PC-3 (cell line): ENCODE results near the gene SLC5A9. TPM values are rescaled to one million over a fixed set of nuclear protein-coding genes. Genes with fewer than 3 reads are reported as not detected.

Experiments used
- ATAC-seq: fragments of 200-7000 bp; cut with Tn5 transposase; 2 replicates; pipeline ENCODE4 v1.9.1; 2020; ENCODE audit warnings: mild to moderate bottlenecking, moderate library complexity
- BruUV-seq: library from RNA; stranded (reverse); fragments of 400-500 nt; replicated peaks from 2 replicates; lab custom pipeline; 2021; lab: Mats Ljungman, UMichigan
- CTCF ChIA-PET: fragments of 300-600 bp; sonication (Branson Sonifier 250); formaldehyde crosslinking; loops from one replicate; lab custom pipeline; 2022; ENCODE audit warnings: antibody characterized with exemption; lab: Charles Lee
- POLR2A ChIA-PET: fragments of 300-600 bp; sonication (Branson Sonifier 250); formaldehyde crosslinking; loops from one replicate; lab custom pipeline; 2022; ENCODE audit warnings: antibody characterized with exemption; ENCODE audit not compliant: unreplicated experiment; lab: Charles Lee
- DNase-seq: peaks from one replicate; pipeline ENCODE4 v3.0.0-alpha.2; 2015
- H2AFZ ChIP-seq: fragments of 300-600 bp; sonication (generic); 2 replicates; pipeline ENCODE4 v1.6.0; 2016; ENCODE audit warnings: antibody characterized with exemption, low read length
- H3F3A ChIP-seq: fragments of 300-600 bp; sonication (generic); one replicate; pipeline ENCODE4 v1.6.0; 2017; ENCODE audit warnings: antibody characterized with exemption, low read length, control low read depth, mild to moderate bottlenecking; ENCODE audit not compliant: unreplicated experiment
- H3K27ac ChIP-seq: fragments of 300-600 bp; sonication (generic); 2 replicates; pipeline ENCODE4 v1.5.1; 2016; ENCODE audit warnings: mild to moderate bottlenecking, low read length
- H3K27me3 ChIP-seq: fragments of 300-600 bp; sonication (generic); 2 replicates; pipeline ENCODE4 v1.6.1; 2016; ENCODE audit warnings: low read length, mixed read lengths
- H3K36me3 ChIP-seq: fragments of 300-600 bp; sonication (generic); 2 replicates; pipeline ENCODE4 v1.6.1; 2016; ENCODE audit warnings: low read depth, mixed run types, low read length, mixed read lengths
- H3K4me1 ChIP-seq: fragments of 300-600 bp; sonication (generic); 2 replicates; pipeline ENCODE4 v1.5.1; 2016; ENCODE audit warnings: low read length; ENCODE audit not compliant: insufficient read depth
- H3K4me2 ChIP-seq: fragments of 300-600 bp; sonication (generic); 2 replicates; pipeline ENCODE4 v1.6.0; 2016; ENCODE audit warnings: low read length
- H3K4me3 ChIP-seq: fragments of 300-600 bp; sonication (generic); 2 replicates; pipeline ENCODE4 v1.5.1; 2016; ENCODE audit warnings: mild to moderate bottlenecking, low read length, mixed read lengths
- H3K79me2 ChIP-seq: fragments of 300-600 bp; sonication (generic); 2 replicates; pipeline ENCODE4 v1.6.1; 2017; ENCODE audit warnings: low read length, mixed read lengths
- H3K9ac ChIP-seq: fragments of 300-600 bp; sonication (generic); 2 replicates; pipeline ENCODE4 v1.6.0; 2016; ENCODE audit warnings: mild to moderate bottlenecking, low read length
- H3K9me2 ChIP-seq: fragments of 300-600 bp; sonication (generic); replicated peaks from 2 replicates; pipeline ENCODE4 v1.6.1; 2016; ENCODE audit warnings: mixed run types, low read length, mixed read lengths
- H3K9me3 ChIP-seq: fragments of 300-600 bp; sonication (generic); 2 replicates; pipeline ENCODE4 v1.6.1; 2016; ENCODE audit warnings: low read length, mixed read lengths
- H4K20me1 ChIP-seq: fragments of 300-600 bp; sonication (generic); 2 replicates; pipeline ENCODE4 v1.6.1; 2016; ENCODE audit warnings: low read length, mixed read lengths
- CTCF ChIP-seq: fragments of 300-600 bp; sonication (generic); conservative IDR thresholded peaks from 2 replicates; pipeline ENCODE4 v1.5.1; 2017; ENCODE audit warnings: antibody characterized with exemption, low read depth, mild to moderate bottlenecking, low read length
- EZH2 ChIP-seq: fragments of 300-600 bp; sonication (generic); IDR thresholded peaks from one replicate; pipeline ENCODE4 v1.6.1; 2017; ENCODE audit warnings: antibody characterized with exemption, mild to moderate bottlenecking, low read length; ENCODE audit not compliant: unreplicated experiment
- EZH2phosphoT487 ChIP-seq: fragments of 300-600 bp; sonication (generic); IDR thresholded peaks from 2 replicates; pipeline ENCODE4 v1.6.1; 2018; ENCODE audit warnings: mild to moderate bottlenecking, antibody characterized with exemption, low read length, borderline replicate concordance
- intact Hi-C: fragments of 100-400 bp; cut with micrococcal nuclease; formaldehyde crosslinking; loops from 2 replicates; pipeline ENCODE4 v1.9.0; 2023
- total RNA-seq: library from RNA; depleted of rRNA; stranded (reverse); fragments of >200 nt; gene quantifications from 2 replicates; pipeline ENCODE4 v1.2.3, GENCODE V29; 2014

Gene SLC5A9
- total RNA-seq, 1 experiment from 2014 or later: not detected

DNA sequence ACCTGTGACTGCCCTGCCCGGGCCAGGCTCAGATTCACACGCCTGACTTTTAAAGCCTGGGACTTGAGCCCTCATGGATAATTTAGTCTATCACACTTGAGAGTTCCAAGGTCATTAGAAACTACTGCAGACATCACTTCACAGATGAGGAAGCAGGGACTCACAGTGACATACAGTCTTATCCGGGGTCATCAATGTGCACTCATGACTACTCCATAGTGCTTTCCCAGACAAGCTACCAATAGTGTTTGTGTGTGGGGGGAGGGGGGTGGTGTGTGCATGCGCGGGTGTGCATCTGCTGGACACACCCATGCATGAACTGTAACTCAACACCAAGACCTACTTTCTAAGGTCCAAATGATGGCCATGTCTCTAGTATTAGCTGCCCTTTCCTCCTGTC is 16.1 kb upstream of the SLC5A9 start:
- Histone ChIP-seq H3K36me3 (no peaks in the 10 kb centered on the region), H3K4me3 (no peak overlapping the region), H3K4me2 (no peak overlapping the region), H3K27me3 (no peaks in the 10 kb centered on the region), H2AFZ (no peak overlapping the region), H3K9me3 (no peaks in the 10 kb centered on the region), H4K20me1 (no peaks in the 10 kb centered on the region), H3K9me2 (no peaks in the 10 kb centered on the region), H3K4me1 (no peaks in the 10 kb centered on the region), H3K27ac (no peak overlapping the region), H3K79me2 (no peaks in the 10 kb centered on the region), H3K9ac (no peak overlapping the region), H3F3A (no peaks in the 10 kb centered on the region)
- no TSS peak for BruUV-seq
- CTCF ChIA-PET: no interaction called here
- no peak for DNase-seq
- TF ChIP-seq EZH2phosphoT487 (no peak), EZH2 (no peak), CTCF (no peak)
- POLR2A ChIA-PET: no interaction called here
- ATAC-seq: no peak
- intact Hi-C loops: no loop called here

DNA sequence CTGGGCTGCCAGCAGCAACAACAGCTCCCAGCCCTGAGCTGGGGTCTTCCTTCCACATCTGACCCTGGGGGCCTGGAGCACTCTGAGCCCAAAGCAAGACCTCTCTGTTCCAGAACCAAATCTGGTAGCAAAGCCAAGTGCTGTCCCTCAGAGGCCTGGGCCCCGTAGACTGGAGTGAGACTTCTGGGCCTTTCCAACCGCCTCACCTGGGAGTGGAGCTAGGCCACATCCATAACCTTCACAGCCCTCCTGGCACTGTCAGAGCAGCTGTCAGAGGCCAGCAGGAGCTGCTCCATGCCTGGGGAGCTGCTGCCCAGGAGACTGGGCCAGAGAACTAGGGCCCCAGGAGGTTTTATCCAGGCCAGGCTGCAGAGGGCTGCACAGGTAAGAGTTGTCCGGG is 15.4 kb upstream of the SLC5A9 start:
- Histone ChIP-seq H3F3A (no peaks in the 10 kb centered on the region), H3K9ac (no peak overlapping the region), H3K27me3 (0 out of 2 replicates have a peak, but pooled peaks cover 1% of the 10 kb centered on the region), H3K9me2 (no peaks in the 10 kb centered on the region), H2AFZ (no peak overlapping the region), H4K20me1 (no peaks in the 10 kb centered on the region), H3K36me3 (no peaks in the 10 kb centered on the region), H3K4me2 (no peak overlapping the region), H3K4me3 (no peak overlapping the region), H3K4me1 (no peaks in the 10 kb centered on the region), H3K79me2 (no peaks in the 10 kb centered on the region), H3K27ac (no peak overlapping the region), H3K9me3 (no peaks in the 10 kb centered on the region)
- BruUV-seq: no TSS peak
- intact Hi-C loops: no loop called here
- ATAC-seq: no peak
- DNase-seq: no peak
- CTCF ChIA-PET: no interaction called here
- TF ChIP-seq EZH2phosphoT487 (no peak), EZH2 (no peak), CTCF (no peak)
- POLR2A ChIA-PET: no interaction called here

DNA sequence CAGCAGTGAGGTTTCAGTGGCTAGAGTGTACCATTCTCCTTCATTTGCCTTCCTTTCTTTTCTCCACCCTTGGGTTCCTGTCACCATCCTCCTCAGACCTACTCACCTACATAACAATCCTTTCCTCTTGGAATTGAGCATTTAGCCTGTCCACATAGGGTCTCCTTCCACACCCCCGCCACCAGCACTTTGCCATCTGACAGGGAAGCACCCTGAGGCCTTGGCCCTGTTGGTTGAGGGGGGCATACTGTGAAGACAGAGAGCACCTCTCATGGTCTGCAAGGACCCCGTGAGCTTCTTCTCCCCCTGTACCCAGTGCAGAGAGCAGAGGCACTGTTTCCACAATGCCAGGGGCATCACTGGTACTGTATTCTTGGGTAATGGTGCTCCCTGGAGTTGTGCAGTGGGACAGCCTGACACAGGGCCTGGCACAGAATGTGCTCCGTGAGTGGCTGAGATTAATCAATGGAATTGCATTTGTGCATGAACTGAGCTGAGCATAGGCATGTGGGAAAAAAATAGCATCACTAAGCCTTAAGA is 14.9 kb upstream of the SLC5A9 start:
- Histone ChIP-seq H3K9me2 (no peaks in the 10 kb centered on the region), H3K27ac (no peak overlapping the region), H3K4me1 (no peaks in the 10 kb centered on the region), H3K9ac (no peak overlapping the region), H3K36me3 (no peaks in the 10 kb centered on the region), H2AFZ (no peak overlapping the region), H4K20me1 (no peaks in the 10 kb centered on the region), H3K9me3 (no peaks in the 10 kb centered on the region), H3K4me2 (no peak overlapping the region), H3K4me3 (no peak overlapping the region), H3K79me2 (no peaks in the 10 kb centered on the region), H3F3A (no peaks in the 10 kb centered on the region), H3K27me3 (peaks cover 4% of the 10 kb centered on the region)
- CTCF ChIA-PET: no interaction called here
- TF ChIP-seq EZH2phosphoT487: no peak
- no peak for TF ChIP-seq EZH2
- no peak for TF ChIP-seq CTCF
- no TSS peak for BruUV-seq
- no peak for ATAC-seq
- intact Hi-C loops: no loop called here
- DNase-seq: no peak
- POLR2A ChIA-PET: no interaction called here
